GM18873 (cell line): ENCODE data around the gene RAVER2.
"Not testable (repeated sequence)": the region's sequence is repeated elsewhere in the genome, so short reads cannot be mapped to it uniquely, and the experiment has no call there.

Experiments
- ATAC-seq: cut with Tn5 transposase; IDR thresholded peaks from one replicate; pipeline ENCODE4 v1.9.1; 2021; ENCODE audit warnings: mild to moderate bottlenecking, moderate library complexity, moderate number of reproducible peaks; ENCODE audit not compliant: unreplicated experiment, low FRiP score

The RAVER2 gene

DNA sequence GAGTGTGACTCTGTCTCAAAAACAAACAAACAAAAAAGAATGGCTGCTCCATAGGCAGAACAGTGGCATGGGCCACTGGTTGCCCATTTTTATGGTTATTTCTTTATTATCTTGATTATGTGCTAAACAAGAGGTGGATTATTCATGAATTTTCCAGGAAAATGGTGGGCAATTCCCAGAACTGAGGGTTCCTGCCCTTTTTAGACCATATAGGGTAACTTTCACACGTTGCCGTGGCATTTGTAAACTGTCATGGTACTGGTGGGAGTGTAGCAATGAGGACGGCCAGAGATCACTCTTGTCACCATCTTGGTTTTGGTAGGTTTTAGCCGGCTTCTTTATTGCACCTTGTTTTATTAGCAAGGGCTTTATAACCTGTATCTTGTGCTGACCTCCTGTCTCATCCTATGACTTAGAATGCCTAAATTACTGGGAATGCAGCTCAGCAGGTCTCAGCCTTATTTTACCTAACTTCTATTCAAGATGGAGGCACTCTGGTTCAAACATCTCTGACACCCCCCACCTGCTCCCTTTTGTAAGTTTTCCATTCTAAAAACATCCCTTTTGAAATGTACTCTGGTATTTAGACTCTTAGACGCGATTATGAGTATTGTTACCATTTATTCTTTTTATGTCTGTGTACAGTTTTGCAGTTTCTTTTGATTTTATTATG lies 57.1 kb downstream of the RAVER2 start:
- no peak for ATAC-seq

DNA sequence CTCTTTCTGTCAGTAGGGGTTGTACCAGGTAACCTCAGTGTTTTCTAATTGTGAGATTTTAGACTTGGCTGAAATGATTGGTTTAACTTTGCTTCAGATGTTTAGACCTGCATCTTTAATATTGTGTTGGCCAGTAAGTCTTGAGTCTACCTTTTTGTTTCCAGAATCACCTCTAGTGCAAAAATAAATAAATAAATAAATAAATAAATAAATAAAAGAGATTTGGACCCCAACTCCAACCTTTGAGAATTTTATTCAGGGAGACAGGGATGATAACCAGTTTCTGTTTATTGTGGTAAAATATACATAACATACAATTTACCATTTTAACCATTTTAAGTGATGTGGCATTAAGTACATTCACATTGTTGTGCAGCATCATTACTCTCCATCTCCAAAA lies 64.4 kb downstream of the RAVER2 start:
- ATAC-seq = no peak

DNA sequence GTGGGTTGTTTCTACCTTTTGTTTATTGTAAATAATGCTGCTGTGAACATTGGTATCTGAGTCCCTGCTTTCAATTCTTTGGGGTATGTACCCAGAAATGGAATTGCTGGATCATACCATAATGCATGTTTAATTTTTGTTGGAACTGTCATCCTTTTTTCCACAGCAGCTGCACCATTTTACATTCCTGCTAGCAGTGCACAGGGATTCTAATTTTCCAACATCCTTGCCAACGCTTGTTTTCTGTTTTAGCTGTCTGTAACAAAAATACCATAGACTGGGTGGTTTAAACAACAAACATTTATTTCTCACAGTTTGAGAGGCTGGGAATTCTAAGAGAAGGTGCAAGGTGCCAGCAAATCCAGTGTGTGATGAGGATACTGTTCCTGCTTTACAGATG lies 65.1 kb downstream of the RAVER2 start:
- ATAC-seq = no peak

DNA sequence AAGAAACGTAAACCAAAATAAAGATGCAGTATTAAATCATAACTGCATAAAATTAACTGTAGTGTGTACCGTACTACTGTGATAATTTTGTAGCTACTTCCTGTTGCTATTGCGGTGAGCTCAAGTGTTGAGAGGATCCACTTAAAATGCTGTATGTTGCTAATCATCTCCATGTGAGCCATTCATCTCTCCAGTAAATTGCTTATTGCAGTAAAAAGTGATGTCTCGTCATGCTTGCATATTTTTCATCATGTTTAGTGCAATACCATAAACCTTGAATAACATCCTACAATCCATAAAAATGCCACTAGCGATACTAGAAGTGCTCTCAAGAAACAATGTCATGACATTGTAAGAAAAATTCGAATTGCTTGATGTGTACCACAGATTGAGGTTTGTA lies 66.3 kb downstream of the RAVER2 start:
- no peak for ATAC-seq

DNA sequence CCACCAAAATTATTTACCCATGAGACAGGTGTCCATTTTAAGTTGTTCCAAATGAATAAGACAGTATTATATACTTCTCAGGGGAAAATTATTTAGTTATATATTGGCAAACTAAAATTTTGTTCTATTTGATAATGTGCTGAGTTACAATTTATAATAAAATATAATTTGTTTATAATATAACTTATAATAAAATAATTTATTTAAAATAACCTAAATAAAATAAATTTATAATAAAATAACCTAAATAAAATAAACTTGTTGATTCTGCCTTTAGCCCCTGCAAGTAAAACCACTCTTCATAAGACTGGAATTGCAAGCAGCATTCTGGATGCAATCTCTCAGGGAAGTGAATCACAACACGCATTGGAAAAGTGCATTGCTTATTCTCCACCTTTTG lies 69.6 kb downstream of the RAVER2 start:
- ATAC-seq = no peak

DNA sequence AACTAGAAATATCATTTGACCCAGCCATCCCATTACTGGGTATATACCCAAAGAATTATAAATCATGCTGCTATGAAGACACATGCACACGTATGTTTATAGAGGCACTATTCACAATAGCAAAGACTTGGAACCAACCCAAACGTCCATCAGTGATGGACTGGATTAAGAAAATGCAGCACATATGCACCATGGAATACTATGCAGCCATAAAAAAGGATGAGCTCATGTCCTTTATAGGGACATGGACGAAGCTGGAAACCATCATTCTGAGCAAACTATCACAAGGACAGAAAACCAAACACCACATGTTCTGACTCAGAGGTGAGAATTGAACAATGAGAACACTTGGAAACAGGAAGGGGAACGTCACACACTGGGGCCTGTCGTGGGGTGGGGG lies 72.5 kb downstream of the RAVER2 start:
- not testable (repeated sequence) for ATAC-seq

DNA sequence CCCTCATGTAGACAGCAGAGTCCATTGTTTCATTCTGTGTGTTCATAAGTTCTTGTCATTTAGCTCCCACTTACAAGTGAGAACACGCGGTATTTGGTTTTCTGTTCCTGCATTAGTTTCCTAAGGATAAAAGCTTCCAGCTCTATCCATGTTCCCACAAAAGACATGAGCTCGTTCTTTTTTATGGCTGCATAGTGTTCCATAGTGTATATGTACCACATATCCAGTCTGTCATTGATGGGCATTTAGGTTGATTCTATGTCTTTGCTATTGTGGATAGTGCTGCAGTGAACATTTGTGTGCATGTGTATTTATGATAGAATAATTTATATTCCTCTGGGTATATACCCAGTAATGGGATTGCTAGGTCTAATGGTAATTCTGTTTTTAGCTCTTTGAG lies 75.7 kb downstream of the RAVER2 start:
- not testable (repeated sequence) for ATAC-seq

DNA sequence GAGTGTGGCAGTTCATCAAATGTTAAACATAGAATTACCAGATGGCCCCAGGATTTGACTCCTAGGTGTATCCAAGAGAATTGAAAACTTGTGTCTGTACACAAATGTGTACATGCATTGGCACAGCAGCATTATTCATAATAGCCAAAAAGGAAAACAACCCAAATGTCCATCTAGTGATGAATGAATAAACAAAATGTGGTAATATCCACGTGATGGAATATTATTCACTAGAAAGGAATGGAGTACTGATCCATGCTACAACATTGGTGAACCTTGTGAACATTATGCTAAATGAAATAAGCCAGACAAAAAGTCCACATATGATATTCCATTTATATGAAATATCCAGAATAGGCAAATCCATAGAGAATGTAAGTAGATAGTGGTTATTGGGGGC lies 77.7 kb downstream of the RAVER2 start:
- no peak for ATAC-seq

DNA sequence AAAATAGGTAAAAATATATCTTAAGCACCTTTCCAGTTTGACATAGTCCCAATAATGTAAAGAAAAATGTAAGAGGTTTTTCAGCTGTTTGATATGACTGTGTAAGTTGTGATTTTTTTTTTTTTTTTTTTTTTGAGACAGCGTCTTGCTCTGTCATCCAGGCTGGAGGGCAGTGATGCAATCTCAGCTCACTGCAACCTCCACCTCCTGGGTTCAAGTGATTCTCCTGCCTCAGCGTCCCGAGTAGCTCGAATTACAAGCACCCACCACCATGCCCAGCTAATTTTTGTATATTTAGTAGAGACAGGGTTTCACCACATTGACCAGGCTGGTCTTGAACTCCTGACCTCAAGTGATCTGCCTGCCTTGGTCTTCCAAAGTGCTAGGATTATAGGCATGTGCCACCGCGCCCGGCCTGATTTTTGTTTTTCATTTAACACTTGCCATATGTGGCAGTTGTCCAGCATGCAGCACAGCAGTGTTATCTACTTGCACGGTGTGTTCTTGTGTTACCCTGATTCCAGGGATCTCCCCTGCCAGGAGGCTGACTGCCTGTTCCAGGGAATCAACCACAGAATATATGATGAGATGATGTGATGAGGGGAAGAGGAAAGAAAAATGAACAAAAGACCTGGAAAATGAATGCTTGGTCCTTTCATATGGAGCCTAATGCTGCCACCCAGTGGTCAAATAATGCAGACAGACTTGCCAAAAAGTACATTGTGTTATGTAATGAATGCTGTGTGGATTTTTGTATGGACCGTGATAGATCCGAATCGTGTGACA lies 79.0 kb downstream of the RAVER2 start:
- ATAC-seq = no peak

DNA sequence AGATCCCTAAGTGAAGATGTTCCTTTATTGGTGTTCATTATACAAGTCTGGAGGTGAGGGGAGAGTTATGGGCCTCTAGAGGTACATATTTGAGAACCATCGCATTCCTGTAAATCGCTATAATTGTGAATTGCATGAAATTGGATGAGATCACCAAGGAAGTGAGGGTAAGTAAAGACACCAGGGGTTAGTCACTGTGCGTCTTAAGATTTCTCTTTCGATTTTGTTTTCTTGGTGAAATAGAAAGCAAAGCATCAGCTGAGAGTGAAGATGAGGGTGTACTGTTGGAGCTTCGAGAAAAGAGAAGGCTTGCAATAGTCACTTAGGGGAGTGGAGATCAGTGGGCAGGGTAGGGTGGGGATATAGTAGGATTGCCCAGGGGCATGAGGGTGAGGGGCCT lies 82.1 kb downstream of the RAVER2 start:
- no peak for ATAC-seq

DNA sequence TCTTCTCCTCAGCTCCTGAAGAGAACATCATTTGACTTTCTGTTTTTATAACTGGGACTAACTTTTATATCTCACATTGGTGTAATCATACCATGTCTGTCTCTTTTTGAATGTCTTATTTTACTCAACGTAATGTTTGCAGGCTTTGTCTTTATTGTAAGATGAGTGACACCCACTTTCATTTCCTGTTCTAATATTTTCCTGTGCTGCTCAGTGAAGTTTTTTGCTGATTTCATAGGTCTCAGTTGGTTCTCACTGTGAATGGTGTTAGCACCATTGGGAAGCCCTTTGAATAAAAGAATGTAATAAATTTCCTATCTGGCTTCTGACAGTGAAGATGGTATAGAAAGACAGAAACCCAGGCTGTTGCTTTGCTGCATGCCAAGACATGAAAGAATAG lies 84.0 kb downstream of the RAVER2 start:
- no peak for ATAC-seq

DNA sequence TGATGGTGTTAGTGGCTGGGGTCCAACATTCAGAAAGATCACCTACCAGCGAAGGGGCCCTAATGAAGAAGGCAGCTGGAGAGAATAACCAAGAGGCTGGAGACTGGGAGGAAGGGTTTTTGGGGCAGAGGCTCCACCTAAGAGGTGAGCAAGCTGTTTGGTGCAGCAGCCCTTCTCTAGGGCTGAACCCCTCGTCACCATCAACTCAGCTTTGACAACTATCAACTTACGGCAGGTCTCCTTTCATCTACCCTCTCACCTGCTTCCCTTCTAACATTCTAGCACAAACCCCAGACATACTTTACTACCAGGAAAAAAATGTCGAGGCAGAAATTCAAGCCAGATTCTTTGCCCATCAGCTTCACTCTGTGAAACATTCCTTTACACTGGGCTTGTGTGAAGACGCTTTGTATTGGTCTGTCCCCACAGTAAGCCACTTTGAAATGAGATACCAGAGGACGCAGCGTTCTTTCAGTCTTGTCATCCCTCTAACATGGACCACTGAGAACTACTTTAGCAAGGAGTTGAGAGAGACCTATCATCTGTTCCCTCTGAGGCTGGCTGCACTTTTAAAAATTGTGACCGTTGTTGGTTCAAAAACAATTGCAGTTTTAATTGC lies 84.6 kb downstream of the RAVER2 start:
- no peak for ATAC-seq

DNA sequence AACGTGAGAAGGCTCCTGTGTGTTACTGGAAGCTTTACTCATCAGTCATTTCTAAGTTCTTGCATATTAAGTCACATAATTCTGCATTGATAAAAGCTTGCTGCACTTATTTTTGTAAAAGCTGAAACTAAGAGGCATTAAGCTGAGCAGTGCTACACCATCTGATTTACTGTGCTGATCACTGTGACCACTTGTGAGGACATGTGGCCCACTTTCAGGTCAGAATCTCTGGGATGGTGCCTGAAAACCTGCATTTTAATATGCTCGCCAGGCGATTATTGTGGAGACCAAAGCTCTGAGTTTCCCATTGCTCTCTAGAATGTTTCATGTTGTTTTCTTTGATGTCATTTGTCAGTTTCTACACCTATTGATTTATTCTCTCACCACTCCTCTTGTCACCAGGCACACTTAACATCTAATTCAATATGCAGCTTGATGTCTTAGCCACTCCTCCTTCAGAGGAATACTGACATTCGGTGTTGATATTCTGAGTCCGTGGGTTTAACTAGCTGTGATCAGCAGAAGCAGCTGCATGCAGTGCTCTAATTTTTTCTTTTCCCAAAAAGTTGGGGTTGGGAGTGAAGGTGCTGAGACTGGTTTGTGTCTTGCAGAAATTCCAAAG lies 85.3 kb downstream of the RAVER2 start:
- ATAC-seq = no peak

DNA sequence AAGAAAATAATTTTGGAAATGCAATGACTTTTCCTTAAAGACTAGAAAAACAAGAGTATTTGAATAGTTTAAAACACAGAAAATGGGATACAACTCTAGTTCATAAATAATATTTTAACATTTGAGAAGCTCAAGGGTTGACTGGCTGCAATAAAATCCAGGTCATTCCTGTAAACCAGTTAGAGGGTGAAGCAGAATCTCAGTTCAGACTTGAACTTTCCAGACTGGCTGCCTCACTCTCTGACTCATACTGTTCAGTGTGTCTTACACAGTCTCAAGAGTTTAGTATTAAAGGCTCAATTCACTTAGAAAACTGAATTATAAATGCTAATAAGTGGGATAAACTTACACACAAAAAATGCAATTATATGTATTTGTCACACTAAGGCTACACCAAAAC lies 89.9 kb downstream of the RAVER2 start:
- no peak for ATAC-seq

DNA sequence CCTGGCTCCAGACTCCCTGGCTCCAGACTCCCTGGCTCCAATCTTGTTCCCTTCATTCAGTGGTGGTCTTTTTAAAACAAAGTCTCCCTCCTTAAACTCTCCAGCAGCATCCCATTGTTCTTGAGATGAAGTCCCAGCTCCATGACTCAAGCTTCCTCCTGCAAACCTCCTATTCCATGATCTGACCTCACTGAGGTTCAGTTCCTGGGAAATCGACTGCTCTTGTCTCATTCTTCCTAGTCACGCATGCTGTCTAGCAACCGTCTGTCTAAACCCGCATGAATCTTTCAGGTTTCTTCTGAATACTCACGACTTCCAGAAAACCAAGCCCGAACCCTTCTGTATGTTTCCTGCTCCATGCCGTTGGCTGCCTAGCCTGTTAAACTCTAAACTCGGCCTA lies 91.9 kb downstream of the RAVER2 start:
- no peak for ATAC-seq

DNA sequence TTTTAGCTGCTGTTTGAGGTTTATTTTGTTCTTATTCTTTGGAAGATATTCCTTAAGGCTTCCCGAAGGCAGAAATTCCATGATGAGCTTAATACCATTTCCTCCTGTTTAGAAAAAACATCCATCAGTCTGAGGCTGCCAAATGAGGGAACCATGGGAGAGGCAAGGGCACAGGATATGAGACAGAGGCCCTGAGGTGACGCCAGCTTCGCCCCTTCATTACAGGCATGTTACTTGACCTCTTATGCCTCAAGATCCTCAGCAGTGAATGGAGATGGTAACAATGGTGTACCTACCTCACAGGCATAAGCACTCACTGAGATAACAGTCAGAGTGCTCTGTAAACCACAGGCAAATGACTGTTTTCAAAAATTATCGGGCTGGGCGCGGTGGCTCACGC lies 93.6 kb downstream of the RAVER2 start:
- ATAC-seq = no peak

DNA sequence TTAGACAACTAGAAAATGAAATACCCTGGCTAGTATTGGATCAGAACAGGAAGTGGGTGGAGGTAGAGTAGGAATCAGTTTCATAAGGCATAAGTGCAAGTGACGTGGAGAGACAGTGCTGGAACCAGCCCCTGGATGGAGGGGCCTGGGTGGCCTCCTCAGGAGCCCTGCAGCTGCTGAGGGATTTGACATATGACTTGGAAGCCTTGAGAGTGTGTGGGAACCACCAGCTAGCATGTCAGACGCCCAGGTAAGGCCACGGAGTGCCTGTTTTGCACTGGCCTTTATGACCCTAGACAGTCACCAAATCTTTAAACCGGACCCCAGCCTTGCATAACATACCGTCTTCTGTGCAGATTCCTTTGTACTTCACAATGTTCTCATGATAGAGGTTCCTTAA lies 94.4 kb downstream of the RAVER2 start:
- ATAC-seq = no peak

DNA sequence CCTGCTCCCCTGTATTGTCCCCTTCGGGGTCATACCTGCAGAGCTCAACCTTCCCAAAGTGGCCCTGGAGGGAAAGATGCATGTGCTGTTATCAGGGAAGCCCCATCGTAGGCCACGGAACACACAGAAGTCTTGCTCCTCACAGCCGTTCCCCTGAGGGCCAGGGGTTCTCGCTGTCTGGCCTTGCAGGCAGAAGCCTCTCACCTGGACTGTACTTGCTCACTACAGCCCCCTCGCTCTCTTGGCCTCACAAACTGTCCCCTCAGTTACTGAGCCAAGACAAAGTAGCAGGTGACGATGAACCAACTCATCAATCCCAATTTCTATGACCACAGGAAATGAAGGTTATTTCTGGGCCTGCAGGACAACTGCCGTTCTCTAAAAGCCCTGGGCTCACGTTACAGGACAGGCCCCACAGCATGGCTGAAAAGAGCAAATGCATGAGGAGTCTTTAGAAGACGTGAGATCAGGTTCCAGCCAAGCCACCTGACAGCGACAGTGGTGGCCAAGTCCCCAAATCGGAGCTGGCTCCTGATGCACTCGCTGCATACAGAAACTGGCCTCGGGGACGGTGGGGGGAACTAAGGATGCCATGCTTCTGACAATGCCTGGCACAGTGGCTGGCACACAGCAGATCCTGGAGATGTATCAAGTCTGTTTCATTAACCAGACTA lies 95.0 kb downstream of the RAVER2 start:
- no peak for ATAC-seq

DNA sequence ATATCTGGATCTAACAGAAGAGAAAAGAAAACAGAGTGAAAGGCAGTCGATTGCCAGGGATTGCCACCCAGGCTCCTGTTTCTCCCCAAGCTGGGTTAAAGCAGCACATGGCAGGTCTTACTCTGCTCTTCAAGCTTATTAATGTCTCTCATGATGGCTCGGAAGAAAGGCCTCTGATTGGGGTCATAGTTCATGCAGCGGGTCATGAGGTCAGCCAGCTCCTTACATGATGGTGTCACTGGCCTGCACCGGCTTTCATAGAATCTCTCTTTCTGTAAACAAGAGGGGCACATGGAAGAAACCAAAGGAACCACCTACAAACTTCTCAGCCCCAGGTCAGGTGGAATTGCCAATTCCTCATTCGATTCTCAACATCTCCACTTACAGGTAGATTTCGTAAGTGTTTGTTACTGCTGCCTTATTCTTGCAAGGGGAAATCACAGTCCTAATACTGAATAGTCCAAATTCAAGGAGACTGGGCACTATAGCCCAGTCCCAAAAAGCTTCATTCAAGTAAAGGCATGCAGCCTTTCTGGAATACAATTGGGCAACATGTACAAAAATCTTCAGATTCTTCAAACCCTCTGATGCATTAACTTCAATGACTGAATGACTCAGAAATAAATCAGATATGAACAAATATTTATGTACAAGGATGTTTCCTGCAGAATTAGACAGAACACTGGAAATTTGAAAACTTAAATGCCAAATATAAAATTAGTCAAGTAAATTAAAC lies 96.6 kb downstream of the RAVER2 start:
- ATAC-seq = no peak

DNA sequence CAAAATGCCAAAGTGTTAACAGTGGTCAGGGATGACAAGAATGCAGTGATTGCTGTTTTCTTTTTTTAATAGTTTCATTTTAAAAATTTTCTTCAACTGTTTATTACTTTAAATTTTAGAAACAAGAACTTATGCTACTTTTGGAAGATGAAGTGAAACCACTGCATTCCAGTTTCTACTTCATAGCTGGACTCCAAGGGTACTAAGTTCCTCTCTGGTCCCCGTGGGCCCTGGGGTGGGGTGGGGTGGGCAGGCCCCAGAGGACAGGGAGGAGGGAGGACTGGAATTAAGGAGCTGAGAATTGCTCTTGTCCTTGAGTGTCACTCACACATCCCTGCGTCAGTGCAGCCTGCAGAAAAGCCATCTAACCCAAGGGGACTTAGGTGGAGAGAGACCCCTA lies 97.3 kb downstream of the RAVER2 start:
- no peak for ATAC-seq
